WTC11 (cell line): ENCODE data around the gene MISFA. TPM values are rescaled to one million over a fixed set of nuclear protein-coding genes. Genes with fewer than 3 reads are reported as not detected.

Experiments used
- ATAC-seq: fragments of 200-7000 bp; cut with Tn5 transposase; 2 replicates; pipeline ENCODE4 v1.10.0; 2021; ENCODE audit warnings: mild to moderate bottlenecking, moderate library complexity
- CTCF ChIA-PET: fragments of 300-600 bp; sonication (Branson Sonifier 250); formaldehyde crosslinking; loops from one replicate; lab custom pipeline; 2021; ENCODE audit warnings: antibody characterized with exemption; lab: Charles Lee
- POLR2A ChIA-PET: fragments of 350-600 bp; sonication (Branson Sonifier 250); formaldehyde crosslinking; loops from one replicate; lab custom pipeline; 2021; ENCODE audit warnings: antibody characterized with exemption; lab: Charles Lee
- DNase-seq: peaks from one replicate; pipeline ENCODE4 v3.0.0; 2021; ENCODE audit warnings: low spot score
- H3K27ac Mint-ChIP-seq: 2 replicates; pipeline ENCODE4 v1.8.0; 2021; ENCODE audit warnings: mixed read lengths
- H3K27me3 Mint-ChIP-seq: 2 replicates; pipeline ENCODE4 v1.8.0; 2021; ENCODE audit warnings: low read depth, mild to moderate bottlenecking, moderate library complexity, mixed read lengths
- H3K36me3 Mint-ChIP-seq: 2 replicates; pipeline ENCODE4 v1.8.0; 2021; ENCODE audit warnings: mixed read lengths
- H3K4me1 Mint-ChIP-seq: 2 replicates; pipeline ENCODE4 v1.8.0; 2022; ENCODE audit warnings: mixed read lengths
- H3K4me3 Mint-ChIP-seq: 2 replicates; pipeline ENCODE4 v1.8.0; 2021; ENCODE audit warnings: mild to moderate bottlenecking, moderate library complexity, mixed read lengths
- H3K9me3 Mint-ChIP-seq: 2 replicates; pipeline ENCODE4 v1.8.0; 2021; ENCODE audit warnings: mixed read lengths
- SP1 ChIP-seq: sonication (generic); formaldehyde crosslinking; conservative IDR thresholded peaks from 2 replicates; pipeline ENCODE4 v1.8.1; 2022; ENCODE audit warnings: missing genetic modification reagents
- total RNA-seq: library from RNA; stranded (reverse); gene quantifications from 3 replicates; pipeline ENCODE4 v1.2.3, GENCODE V29; 2021
- TF ChIP-seq, protein P1 (sequence below): sonication (generic); formaldehyde crosslinking; IDR thresholded peaks from 2 replicates; pipeline ENCODE4 v1.8.0; 2023; ENCODE audit warnings: mild to moderate bottlenecking, missing genetic modification reagents
- TF ChIP-seq, protein P2 (sequence below): sonication (generic); formaldehyde crosslinking; IDR thresholded peaks from 2 replicates; pipeline ENCODE4 v1.8.0; 2022; ENCODE audit warnings: mild to moderate bottlenecking, missing genetic modification reagents
- TF ChIP-seq, protein P3 (sequence below): fragments of 200-600 bp; IDR thresholded peaks from 2 replicates; pipeline ENCODE4 v1.8.0; 2022; ENCODE audit warnings: antibody characterized with exemption

MISFA gene
- total RNA-seq, 1 experiment from 2014 or later: 3.2 TPM

DNA sequence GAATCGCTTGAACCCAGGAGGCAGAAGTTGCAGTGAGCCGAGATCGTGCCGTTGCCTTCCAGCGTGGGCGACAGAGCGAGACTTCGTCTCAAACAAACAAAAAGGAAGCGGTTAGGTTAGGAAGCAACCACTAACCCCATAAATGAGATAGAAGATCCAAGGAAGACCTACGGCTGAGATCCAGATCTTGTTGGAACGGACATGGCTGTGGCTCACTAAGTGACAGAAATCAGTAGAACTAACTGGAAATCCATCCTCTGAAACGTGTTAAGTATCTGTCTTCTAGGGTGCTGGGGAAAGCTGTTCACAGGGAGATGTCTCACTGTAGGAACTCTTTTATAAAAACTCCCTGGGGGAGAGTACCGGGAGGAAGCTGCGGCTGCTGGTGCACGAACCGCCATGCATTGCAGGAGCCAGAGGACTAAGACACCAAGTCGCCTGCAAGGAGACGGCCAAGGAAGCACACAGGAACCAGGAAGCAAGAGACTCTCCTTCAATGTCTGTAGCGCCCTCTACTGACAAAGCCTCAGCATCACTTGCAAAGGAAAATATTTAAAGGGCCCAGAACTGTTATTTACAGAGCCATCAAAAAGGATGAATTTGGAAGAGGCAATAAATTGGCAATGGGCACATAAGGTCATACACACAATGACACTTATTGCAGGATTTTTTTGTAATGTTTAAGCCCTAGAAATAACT, 51.4 kb downstream of the MISFA start:
- POLR2A ChIA-PET: interaction anchor here (0.9 kb wide), 1 partner anchor 255 kb away, joined by 3 read pairs; no protein-coding TSS in a partner anchor
- TF ChIP-seq, protein P1, sequence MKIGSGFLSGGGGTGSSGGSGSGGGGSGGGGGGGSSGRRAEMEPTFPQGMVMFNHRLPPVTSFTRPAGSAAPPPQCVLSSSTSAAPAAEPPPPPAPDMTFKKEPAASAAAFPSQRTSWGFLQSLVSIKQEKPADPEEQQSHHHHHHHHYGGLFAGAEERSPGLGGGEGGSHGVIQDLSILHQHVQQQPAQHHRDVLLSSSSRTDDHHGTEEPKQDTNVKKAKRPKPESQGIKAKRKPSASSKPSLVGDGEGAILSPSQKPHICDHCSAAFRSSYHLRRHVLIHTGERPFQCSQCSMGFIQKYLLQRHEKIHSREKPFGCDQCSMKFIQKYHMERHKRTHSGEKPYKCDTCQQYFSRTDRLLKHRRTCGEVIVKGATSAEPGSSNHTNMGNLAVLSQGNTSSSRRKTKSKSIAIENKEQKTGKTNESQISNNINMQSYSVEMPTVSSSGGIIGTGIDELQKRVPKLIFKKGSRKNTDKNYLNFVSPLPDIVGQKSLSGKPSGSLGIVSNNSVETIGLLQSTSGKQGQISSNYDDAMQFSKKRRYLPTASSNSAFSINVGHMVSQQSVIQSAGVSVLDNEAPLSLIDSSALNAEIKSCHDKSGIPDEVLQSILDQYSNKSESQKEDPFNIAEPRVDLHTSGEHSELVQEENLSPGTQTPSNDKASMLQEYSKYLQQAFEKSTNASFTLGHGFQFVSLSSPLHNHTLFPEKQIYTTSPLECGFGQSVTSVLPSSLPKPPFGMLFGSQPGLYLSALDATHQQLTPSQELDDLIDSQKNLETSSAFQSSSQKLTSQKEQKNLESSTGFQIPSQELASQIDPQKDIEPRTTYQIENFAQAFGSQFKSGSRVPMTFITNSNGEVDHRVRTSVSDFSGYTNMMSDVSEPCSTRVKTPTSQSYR (CRISPR knock-in tag): no peak
- TF ChIP-seq, protein P2, sequence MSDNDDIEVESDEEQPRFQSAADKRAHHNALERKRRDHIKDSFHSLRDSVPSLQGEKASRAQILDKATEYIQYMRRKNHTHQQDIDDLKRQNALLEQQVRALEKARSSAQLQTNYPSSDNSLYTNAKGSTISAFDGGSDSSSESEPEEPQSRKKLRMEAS (CRISPR knock-in tag): no peak
- TF ChIP-seq SP1 (CRISPR knock-in tag): 0 out of 2 replicates have a peak, but pooled peaks have one; percentile 19
- TF ChIP-seq, protein P3, sequence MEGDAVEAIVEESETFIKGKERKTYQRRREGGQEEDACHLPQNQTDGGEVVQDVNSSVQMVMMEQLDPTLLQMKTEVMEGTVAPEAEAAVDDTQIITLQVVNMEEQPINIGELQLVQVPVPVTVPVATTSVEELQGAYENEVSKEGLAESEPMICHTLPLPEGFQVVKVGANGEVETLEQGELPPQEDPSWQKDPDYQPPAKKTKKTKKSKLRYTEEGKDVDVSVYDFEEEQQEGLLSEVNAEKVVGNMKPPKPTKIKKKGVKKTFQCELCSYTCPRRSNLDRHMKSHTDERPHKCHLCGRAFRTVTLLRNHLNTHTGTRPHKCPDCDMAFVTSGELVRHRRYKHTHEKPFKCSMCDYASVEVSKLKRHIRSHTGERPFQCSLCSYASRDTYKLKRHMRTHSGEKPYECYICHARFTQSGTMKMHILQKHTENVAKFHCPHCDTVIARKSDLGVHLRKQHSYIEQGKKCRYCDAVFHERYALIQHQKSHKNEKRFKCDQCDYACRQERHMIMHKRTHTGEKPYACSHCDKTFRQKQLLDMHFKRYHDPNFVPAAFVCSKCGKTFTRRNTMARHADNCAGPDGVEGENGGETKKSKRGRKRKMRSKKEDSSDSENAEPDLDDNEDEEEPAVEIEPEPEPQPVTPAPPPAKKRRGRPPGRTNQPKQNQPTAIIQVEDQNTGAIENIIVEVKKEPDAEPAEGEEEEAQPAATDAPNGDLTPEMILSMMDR: peak; percentile 86
- TF ChIP-seq, all 79 proteins: peak for 2
- H3K27ac Mint-ChIP-seq: no peak overlapping the region
- CTCF ChIA-PET: interaction anchor here (0.6 to 2.5 kb wide), 17 partner anchors 17 to 1622 kb away, joined by 3 to 16 read pairs (median 3); partner anchors contain the start of genes SPTY2D1 and TSG101
- DNase-seq (peak; percentile 66), ATAC-seq (peak; percentile 99)
- H3K36me3 Mint-ChIP-seq: no peaks in the 10 kb centered on the region
- no peaks in the 10 kb centered on the region for H3K9me3 Mint-ChIP-seq
- peak overlapping the region; percentile 40 for H3K4me3 Mint-ChIP-seq
- no peaks in the 10 kb centered on the region; the same call in 1 of the 2 replicates for H3K4me1 Mint-ChIP-seq
- peaks cover 10% of the 10 kb centered on the region; the same call in 1 of the 2 replicates for H3K27me3 Mint-ChIP-seq

Other genes with a start within 250 kb of the MISFA start
- gene LDHA, start 205.2 kb upstream of the MISFA start, total RNA-seq: 644 to 1,009 TPM (median 1,007 TPM) in 3 replicates
- 0.27 TPM in 1 of 3 replicates, not detected in the others for gene LDHC, start 187.5 kb upstream of the MISFA start, total RNA-seq
- gene LDHAL6A, start 143.9 kb upstream of the MISFA start, total RNA-seq: not detected in 3 replicates
- gene TSG101, start 72.8 kb upstream of the MISFA start, total RNA-seq: 41.7 to 42.6 TPM (median 42.3 TPM) in 3 replicates
- gene UEVLD, start 11.1 kb upstream of the MISFA start, total RNA-seq: 6.7 to 8.6 TPM (median 7.5 TPM) in 3 replicates
- gene SPTY2D1, start 34.6 kb downstream of the MISFA start, total RNA-seq: 14.0 to 14.3 TPM (median 14.3 TPM) in 3 replicates
- gene TMEM86A, start 99.0 kb downstream of the MISFA start, total RNA-seq: 1.3 to 1.7 TPM (median 1.6 TPM) in 3 replicates
- 0.32 to 0.64 TPM (median 0.52 TPM) in 3 replicates for gene IGSF22, start 126.4 kb downstream of the MISFA start, total RNA-seq
- gene PTPN5, start 192.0 kb downstream of the MISFA start, total RNA-seq: 4.5 to 7.4 TPM (median 6.7 TPM) in 3 replicates